Mesodermal cell (in vitro differentiated cells): ENCODE data around the gene CAPN11.
"Not testable (repeated sequence)": the region's sequence is repeated elsewhere in the genome, so short reads cannot be mapped to it uniquely, and the experiment has no call there.

ENCODE experiments used
- H3K27ac ChIP-seq: 2 replicates; pipeline ENCODE4 v1.7.0; 2013; ENCODE audit warnings: mild to moderate bottlenecking, low read depth, low read length, moderate library complexity; ENCODE audit not compliant: severe bottlenecking
- H3K36me3 ChIP-seq: 2 replicates; pipeline ENCODE4 v1.7.1; 2013; ENCODE audit warnings: mild to moderate bottlenecking, low read length, moderate library complexity; ENCODE audit not compliant: control insufficient read depth, insufficient read depth
- H3K4me1 ChIP-seq: one replicate; pipeline ENCODE4 v1.7.1; 2013; ENCODE audit warnings: mild to moderate bottlenecking, low read length; ENCODE audit not compliant: insufficient read depth, control insufficient read depth, poor library complexity, severe bottlenecking
- H3K4me3 ChIP-seq: 2 replicates; pipeline ENCODE4 v1.7.0; 2013; ENCODE audit warnings: low read length, control low read depth, mild to moderate bottlenecking; ENCODE audit not compliant: insufficient read depth, poor library complexity, severe bottlenecking; ENCODE audit errors: extremely low read depth
- H3K9me3 ChIP-seq: 2 replicates; pipeline ENCODE4 v1.7.1; 2013; ENCODE audit warnings: mild to moderate bottlenecking, low read length, moderate library complexity; ENCODE audit not compliant: control insufficient read depth
- WGBS, 2 experiments: methylation state at CpG; one replicate each; pipeline ENCODE4 v1.1.5; 2013; ENCODE audit warnings: missing lambda C conversion rate in 2 of 2; ENCODE audit not compliant: insufficient coverage in 2 of 2; 5-methylcytosine and 5-hydroxymethylcytosine counted together

Gene CAPN11

GRCh38 chr6:44132476-44132875, 26.1 kb upstream of the CAPN11 start:
- no peaks in the 10 kb centered on the region for H3K9me3 ChIP-seq
- peaks cover 20% of the 10 kb centered on the region for H3K4me1 ChIP-seq
- no peak overlapping the region for H3K4me3 ChIP-seq
- 90 to 94% methylated on average over 4 of the region's 4 CpGs for WGBS, 2 experiments
- no peak overlapping the region for H3K27ac ChIP-seq
- peaks cover 24% of the 10 kb centered on the region for H3K36me3 ChIP-seq

GRCh38 chr6:44133003-44133931, 25.4 kb upstream of the CAPN11 start:
- Histone ChIP-seq H3K4me3 (no peak overlapping the region), H3K27ac (peak overlapping the region; percentile 45)
- 27 to 40% methylated on average over 2 to 3 of the region's 9 CpGs for WGBS, 2 experiments

GRCh38 chr6:44133981-44134711, 24.5 kb upstream of the CAPN11 start:
- Histone ChIP-seq H3K36me3 (peaks cover 27% of the 10 kb centered on the region), H3K4me1 (peaks cover 20% of the 10 kb centered on the region), H3K9me3 (no peaks in the 10 kb centered on the region), H3K27ac (peak overlapping the region; percentile 45), H3K4me3 (no peak overlapping the region)
- WGBS, 2 experiments = 88 to 99% methylated on average over 6 to 8 of the region's 12 CpGs

More at GRCh38 chr6:44133003-44133931, 25.4 kb upstream of the CAPN11 start:
- Histone ChIP-seq H3K9me3 (no peaks in the 10 kb centered on the region), H3K4me1 (peaks cover 20% of the 10 kb centered on the region), H3K36me3 (peaks cover 27% of the 10 kb centered on the region)

DNA sequence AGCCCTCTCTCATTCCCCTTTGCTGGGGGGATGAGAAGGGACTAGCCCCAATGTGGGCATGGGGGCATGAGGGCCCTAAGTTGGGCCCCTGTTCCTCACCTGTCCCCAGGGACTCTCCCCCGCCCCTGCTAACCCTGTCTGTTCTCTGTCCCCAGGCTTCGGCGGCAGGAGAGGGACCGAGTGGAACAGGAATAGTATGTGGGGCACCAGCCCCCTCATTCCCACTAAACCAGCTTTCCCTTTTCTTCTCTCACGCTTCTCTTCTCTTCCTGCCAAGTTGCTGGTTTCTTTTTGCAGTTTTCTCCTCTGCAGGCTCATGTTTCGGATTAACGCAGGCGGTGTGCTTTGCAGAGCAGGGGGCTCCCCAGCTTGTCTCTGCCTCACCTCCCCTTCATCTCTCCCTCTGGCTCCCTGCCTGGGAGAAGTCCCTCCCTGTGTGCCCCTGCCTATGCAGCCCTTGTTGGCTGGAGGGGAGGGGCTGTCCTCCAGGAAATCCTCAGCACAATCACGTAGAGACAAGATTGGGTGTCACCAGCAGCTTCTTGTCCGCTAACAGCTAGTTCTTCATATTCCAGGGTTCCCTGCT, 23.4 kb upstream of the CAPN11 start:
- peaks cover 20% of the 10 kb centered on the region for H3K4me1 ChIP-seq
- H3K9me3 ChIP-seq = no peaks in the 10 kb centered on the region
- no peak overlapping the region for H3K27ac ChIP-seq
- WGBS, 2 experiments = 85 to 90% methylated on average over 6 to 10 of the region's 10 CpGs
- peaks cover 30% of the 10 kb centered on the region for H3K36me3 ChIP-seq
- H3K4me3 ChIP-seq = no peak overlapping the region

GRCh38 chr6:44135875-44136274, 22.7 kb upstream of the CAPN11 start:
- Histone ChIP-seq H3K27ac (no peak overlapping the region), H3K4me1 (peaks cover 20% of the 10 kb centered on the region), H3K36me3 (peaks cover 37% of the 10 kb centered on the region), H3K9me3 (no peaks in the 10 kb centered on the region), H3K4me3 (no peak overlapping the region)
- WGBS, 2 experiments = 78 to 80% methylated on average over 1 of the region's 7 CpGs

- WGBS, 2 experiments = 54 to 83% methylated on average over 2 to 4 of the region's 6 CpGs
- Histone ChIP-seq H3K4me1 (peaks cover 5% of the 10 kb centered on the region), H3K27ac (no peak overlapping the region), H3K36me3 (peaks cover 56% of the 10 kb centered on the region), H3K4me3 (no peak overlapping the region), H3K9me3 (no peaks in the 10 kb centered on the region)
Observed at GRCh38 chr6:44138717-44139350, 19.8 kb upstream of the CAPN11 start.

GRCh38 chr6:44139351-44139743, 19.3 kb upstream of the CAPN11 start:
- Histone ChIP-seq H3K4me3 (no peak overlapping the region), H3K4me1 (no peaks in the 10 kb centered on the region), H3K9me3 (no peaks in the 10 kb centered on the region), H3K36me3 (peaks cover 60% of the 10 kb centered on the region), H3K27ac (no peak overlapping the region)
- WGBS, 2 experiments = 91 to 96% methylated on average over 5 to 6 of the region's 10 CpGs

GRCh38 chr6:44142835-44143234, 15.8 kb upstream of the CAPN11 start:
- no peak overlapping the region for H3K27ac ChIP-seq
- peaks cover 58% of the 10 kb centered on the region for H3K36me3 ChIP-seq
- H3K4me1 ChIP-seq = no peaks in the 10 kb centered on the region
- 89 to 100% methylated on average over 1 of the region's 1 CpG for WGBS, 2 experiments
- no peak overlapping the region for H3K4me3 ChIP-seq
- H3K9me3 ChIP-seq = no peaks in the 10 kb centered on the region

- Histone ChIP-seq H3K4me3 (no peak overlapping the region), H3K27ac (no peak overlapping the region), H3K4me1 (no peaks in the 10 kb centered on the region), H3K36me3 (peaks cover 67% of the 10 kb centered on the region), H3K9me3 (no peaks in the 10 kb centered on the region)
- WGBS, 2 experiments = no CpG with 5 or more reads among the region's 1 CpG
Observed at GRCh38 chr6:44143731-44144130, 14.9 kb upstream of the CAPN11 start.

- not testable (repeated sequence) for H3K27ac ChIP-seq, H3K4me1 ChIP-seq, H3K9me3 ChIP-seq, H3K4me3 ChIP-seq
- WGBS, 2 experiments = 77 to 85% methylated on average over 3 of the region's 3 CpGs
- H3K36me3 ChIP-seq = peaks cover 74% of the 10 kb centered on the region
Observed at GRCh38 chr6:44144536-44144935, 14.1 kb upstream of the CAPN11 start.
